ENCODE results near the gene BIVM. TPM values are rescaled to one million over a fixed set of nuclear protein-coding genes. Genes with fewer than 3 reads are reported as not detected.

BIVM gene
- total RNA-seq, 1 donor from 2014 or later = 43.2 TPM

DNA sequence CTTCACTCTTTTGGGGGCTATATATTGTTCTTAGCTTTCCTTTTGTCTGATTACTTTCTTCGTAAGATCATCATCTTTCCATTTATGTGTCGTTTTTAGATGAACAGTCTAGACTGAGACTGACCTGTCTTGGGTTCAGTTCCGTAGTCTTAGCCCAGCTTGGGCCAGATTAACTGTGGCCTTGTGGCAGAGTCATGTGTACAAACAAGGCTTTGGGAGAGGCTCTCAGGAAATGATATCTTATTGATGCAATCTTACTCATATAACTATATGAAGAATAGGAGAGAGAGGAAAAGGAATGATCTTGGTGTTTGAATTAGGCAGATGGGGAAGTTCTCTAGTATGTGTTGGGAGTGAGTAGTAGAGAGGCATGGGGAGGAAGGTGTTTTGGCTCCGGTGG, 40.1 kb downstream of the BIVM start:
- no peak for DNase-seq (ENCODE audit: low spot score in 2 of 2)
- FAIRE-seq = no peak

GRCh38 chr13:102839462-102839861, 40.5 kb downstream of the BIVM start:
- FAIRE-seq = no peak
- DNase-seq (ENCODE audit: low spot score in 2 of 2) = no peak

GRCh38 chr13:102845289-102845629, 46.3 kb downstream of the BIVM start:
- FAIRE-seq = no peak
- no peak for DNase-seq (ENCODE audit: low spot score in 2 of 2)

GRCh38 chr13:102845630-102846260, 46.8 kb downstream of the BIVM start, which contains the start of gene ERCC5:
ERCC5 (plus strand) TSS chr13:102846032; CDS start chr13:102846267, 235 bp downstream.
- FAIRE-seq = no peak
- peak; percentile 34 to 56 for DNase-seq (ENCODE audit: low spot score in 2 of 2)

DNA sequence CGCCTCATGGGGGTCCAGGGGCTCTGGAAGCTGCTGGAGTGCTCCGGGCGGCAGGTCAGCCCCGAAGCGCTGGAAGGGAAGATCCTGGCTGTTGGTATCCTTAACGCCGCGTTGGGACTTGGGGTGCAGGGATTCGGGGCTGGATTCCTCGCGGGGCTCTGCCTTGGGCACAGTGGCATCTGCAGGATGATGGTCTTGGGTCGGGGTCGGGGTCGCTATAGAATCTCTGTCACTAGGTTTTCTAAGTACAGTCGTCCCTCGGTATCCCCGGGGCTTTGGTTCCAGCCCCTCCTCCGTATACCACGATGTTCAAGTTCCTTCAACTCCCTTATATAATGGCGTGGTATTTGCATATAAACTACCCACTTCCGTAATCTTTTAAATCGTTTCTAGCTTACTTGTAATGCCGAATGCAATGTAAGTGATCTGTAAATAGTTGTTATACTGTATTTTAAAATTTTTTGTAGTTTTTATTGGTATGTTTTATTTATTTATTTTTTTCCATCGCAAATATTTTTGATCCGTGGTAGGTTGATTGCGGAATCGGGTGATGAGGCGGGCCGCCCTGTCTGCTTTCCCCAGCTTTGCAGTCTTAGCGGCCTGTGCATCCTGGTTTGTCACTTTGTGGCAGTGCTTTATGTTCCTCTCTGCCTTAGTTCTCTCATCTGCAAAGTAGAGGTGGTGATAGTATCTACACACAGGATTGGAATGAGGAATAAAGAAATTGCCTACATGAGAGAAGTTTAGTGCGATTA, 47.5 kb downstream of the BIVM start:
- FAIRE-seq (no peak), DNase-seq (ENCODE audit: low spot score in 2 of 2) (no peak)

GRCh38 chr13:102847272-102848234, 48.6 kb downstream of the BIVM start:
- peak; percentile 86 for FAIRE-seq
- no peak for DNase-seq (ENCODE audit: low spot score in 2 of 2)

GRCh38 chr13:102848956-102849355, 50.0 kb downstream of the BIVM start:
- FAIRE-seq (no peak), DNase-seq (ENCODE audit: low spot score in 2 of 2) (no peak)

DNA sequence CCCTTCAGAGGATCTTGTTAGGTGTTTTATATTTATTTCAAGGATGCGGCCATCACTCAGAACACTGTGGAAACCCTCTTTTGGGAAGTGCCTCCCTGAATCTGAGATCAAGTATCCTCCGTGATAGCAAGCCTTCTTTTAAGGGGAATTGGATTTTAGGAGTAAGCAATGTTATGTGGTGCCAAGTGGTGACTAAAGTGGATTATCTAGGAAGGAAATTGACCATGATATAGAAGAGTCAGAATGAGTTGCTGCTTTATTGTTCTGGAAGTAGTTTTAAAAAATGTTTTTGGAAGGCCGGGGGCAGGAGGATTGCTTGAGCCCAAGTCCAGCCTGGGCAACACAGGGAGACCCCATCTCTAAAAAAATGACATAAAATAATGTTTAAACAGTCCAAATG, 53.6 kb downstream of the BIVM start:
- DNase-seq (ENCODE audit: low spot score in 2 of 2) = no peak
- no peak for FAIRE-seq

DNA sequence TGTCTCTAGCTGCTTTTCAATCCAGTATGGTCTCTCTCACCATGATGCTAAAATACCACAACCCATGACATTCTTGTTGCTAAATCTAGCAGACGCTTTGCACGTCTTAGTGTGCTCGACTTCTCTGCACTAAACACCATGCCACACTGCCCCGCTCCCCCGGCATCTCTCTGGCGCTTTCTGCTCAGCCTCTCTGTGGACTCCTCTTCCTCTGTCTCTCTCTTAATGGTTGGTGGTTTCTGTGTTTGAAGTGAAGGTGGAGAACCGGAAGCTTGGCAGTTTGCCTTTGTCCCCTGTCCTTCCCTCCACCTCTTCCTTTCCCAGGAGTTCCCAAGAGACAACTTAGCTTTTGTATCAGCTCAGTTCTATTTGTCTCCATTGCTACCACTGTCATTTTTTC, 55.8 kb downstream of the BIVM start:
- DNase-seq (ENCODE audit: low spot score in 2 of 2) = no peak
- FAIRE-seq = no peak

DNA sequence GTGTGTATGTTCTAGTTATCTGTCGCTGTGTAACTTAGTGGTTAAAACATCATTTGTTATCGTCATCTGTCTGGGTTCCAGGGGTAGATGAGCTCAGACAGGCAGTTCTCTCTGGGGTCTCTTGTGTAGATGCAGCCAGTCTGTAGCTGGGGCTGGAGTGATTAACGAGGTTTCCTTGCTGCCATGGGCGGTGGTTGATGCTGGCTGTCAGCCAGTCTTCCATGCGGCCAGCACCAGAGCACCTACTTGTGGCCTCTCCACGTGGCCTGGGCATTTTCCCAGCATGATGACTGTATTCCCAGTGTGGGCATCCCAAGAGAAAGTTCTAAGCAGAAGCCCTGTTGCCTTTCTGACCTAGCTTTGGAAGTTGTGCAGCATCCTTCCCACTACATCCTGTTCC, 57.6 kb downstream of the BIVM start:
- no peak for DNase-seq (ENCODE audit: low spot score in 2 of 2)

GRCh38 chr13:102862624-102863210, 63.8 kb downstream of the BIVM start:
- DNase-seq (ENCODE audit: low spot score in 2 of 2) = no peak
- FAIRE-seq = no peak

More for the DNA sequence above, 57.6 kb downstream of the BIVM start:
- no peak for FAIRE-seq

DNA sequence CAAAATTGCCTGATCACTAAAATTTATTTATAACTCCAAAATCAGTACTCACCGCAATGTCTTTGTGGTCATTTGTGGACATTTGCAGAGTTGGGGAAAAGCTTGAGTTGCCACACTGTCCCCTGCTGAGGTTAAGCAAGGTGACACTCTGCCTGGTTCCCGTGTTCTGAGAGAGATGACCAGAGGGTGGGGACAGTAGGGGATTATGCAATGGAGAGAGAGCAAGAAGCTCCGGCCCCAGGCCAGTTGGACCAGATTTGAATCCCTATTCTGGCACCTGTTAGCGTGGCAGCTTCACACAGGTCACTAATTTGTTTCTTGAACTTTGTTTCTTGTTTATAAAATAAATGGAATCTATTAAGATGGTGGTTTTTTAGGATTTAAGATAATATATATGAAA, 64.7 kb downstream of the BIVM start:
- DNase-seq (ENCODE audit: low spot score in 2 of 2) (no peak), FAIRE-seq (no peak)

DNA sequence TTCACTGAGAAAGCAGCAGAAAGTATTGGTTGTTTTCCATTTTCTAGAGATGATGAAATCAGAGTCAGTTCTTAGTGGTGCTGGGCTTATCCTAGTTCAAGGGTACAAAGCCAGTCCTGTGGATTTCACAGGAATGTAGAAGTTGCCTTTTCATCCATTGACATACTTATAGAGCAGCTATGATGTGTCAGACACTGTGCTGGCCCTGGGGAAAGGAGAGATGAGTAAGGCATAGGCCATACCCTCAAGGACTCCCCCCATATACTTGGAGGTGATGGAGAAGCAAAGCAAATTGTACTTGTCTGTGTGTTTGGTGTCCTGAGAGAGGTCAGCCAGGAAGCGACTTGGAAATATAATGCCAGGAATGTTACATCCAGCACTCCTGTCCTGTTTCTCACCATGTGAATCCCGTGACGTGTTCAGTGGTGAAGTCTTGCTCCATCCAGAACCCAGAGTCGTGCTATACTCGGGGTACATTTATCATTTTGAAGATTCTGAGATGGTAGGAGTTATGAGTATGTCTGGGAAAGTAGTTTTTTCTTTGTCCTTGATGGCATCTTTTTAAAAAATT, 69.5 kb downstream of the BIVM start:
- FAIRE-seq (no peak), DNase-seq (ENCODE audit: low spot score in 2 of 2) (no peak)

- FAIRE-seq (no peak), DNase-seq (ENCODE audit: low spot score in 2 of 2) (no peak)
Observed at GRCh38 chr13:102869948-102870676, 71.2 kb downstream of the BIVM start.

- peak; percentile 84 for FAIRE-seq
Observed at GRCh38 chr13:102870677-102871415, 71.9 kb downstream of the BIVM start.

DNA sequence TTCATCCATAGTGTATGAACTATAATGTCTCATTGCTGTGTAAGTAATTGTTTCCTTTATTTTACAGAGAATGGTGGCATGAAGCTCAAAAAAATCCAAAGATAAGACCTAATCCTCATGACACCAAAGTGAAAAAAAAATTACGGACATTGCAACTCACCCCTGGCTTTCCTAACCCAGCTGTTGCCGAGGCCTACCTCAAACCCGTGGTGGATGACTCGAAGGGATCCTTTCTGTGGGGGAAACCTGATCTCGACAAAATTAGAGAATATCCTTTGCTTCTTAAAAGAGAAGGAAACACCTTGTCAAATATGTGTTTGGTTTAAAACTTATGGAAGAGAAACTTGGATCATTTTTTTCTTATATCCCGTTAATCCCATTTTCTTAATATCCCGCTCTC, 73.2 kb downstream of the BIVM start:
- FAIRE-seq (no peak), DNase-seq (ENCODE audit: low spot score in 2 of 2) (no peak)

More at GRCh38 chr13:102870677-102871415, 71.9 kb downstream of the BIVM start:
- DNase-seq (ENCODE audit: low spot score in 2 of 2) = peak; percentile 14 to 53

- FAIRE-seq (no peak), DNase-seq (ENCODE audit: low spot score in 2 of 2) (no peak)
Observed at GRCh38 chr13:102872531-102872930, 73.6 kb downstream of the BIVM start.

GRCh38 chr13:102873653-102874052, 74.7 kb downstream of the BIVM start:
- DNase-seq (ENCODE audit: low spot score in 2 of 2) = no peak
- FAIRE-seq = no peak

DNA sequence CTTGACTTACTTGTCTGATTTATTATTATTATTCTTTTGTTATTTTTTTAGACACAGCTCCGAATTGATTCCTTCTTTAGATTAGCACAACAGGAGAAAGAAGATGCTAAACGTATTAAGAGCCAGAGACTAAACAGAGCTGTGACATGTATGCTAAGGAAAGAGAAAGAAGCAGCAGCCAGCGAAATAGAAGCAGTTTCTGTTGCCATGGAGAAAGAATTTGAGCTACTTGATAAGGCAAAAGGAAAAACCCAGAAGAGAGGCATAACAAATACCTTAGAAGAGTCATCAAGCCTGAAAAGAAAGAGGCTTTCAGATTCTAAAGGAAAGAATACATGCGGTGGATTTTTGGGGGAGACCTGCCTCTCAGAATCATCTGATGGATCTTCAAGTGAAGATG, 76.3 kb downstream of the BIVM start:
- no peak for DNase-seq (ENCODE audit: low spot score in 2 of 2)
- FAIRE-seq = no peak
